GM12875 (cell line): ENCODE measurements around the gene MTFP1.
"Not testable (repeated sequence)": the region's sequence is repeated elsewhere in the genome, so short reads cannot be mapped to it uniquely, and the experiment has no call there.

Source experiments
- H3K4me3 ChIP-seq: one replicate; pipeline ENCODE4 v1.5.1; 2011; ENCODE audit warnings: low read depth, low read length, control low read depth
- TF ChIP-seq, protein P1 (sequence below): IDR thresholded peaks from 2 replicates; pipeline ENCODE4 v1.5.1; 2011; ENCODE audit warnings: low read depth, mild to moderate bottlenecking, control low read depth, inconsistent platforms, low read length, moderate library complexity, borderline replicate concordance; ENCODE audit not compliant: insufficient read depth

Gene MTFP1

DNA sequence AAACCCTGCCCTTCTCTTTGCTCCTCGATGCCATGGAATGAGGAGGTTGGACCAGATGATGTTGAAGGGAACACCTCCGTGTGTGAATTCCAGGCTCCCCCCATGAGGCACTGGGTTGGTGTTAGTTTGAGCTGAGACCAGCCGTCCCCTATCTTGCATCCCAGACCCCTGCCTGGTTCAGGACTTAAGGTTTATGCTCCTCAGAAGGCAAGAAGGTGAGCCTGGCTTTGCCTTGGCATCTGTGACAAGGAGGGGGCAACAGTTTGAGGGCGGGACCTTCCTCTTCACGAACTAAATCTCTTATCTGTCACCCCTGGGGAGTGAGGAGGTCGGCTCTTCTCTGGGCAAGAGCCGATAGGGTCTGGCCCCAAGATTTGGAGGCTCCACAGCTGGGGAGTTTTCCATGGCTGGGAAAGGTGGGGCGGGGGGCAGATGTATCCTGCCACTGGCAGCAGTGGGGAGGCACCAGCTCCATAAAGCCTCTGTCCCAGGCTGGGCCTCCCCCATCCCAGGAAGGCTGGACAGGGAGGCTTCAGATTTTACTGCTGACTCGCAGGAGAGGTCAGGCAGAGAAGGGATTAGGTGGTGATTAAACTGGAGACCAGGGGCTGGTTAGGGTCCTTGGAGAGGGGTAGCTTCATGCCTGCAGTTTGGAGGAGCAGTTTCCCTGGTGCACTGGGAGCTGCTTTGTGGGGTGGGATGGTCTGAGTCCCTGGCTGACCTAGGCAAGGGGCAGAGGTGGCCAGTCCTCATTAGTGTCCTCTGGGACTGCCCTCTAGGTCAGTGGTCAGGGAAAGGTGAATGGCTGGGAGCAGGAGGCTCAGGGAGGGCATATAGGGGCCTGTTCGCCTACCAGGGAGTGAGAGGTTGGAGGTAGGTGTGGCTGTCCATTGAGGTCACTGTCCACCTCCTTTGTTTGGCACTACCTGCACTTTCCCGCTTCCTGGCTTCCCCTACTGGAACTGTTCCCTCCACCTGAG is 27.6 kb upstream of the MTFP1 start:
- H3K4me3 ChIP-seq = no peak overlapping the region

DNA sequence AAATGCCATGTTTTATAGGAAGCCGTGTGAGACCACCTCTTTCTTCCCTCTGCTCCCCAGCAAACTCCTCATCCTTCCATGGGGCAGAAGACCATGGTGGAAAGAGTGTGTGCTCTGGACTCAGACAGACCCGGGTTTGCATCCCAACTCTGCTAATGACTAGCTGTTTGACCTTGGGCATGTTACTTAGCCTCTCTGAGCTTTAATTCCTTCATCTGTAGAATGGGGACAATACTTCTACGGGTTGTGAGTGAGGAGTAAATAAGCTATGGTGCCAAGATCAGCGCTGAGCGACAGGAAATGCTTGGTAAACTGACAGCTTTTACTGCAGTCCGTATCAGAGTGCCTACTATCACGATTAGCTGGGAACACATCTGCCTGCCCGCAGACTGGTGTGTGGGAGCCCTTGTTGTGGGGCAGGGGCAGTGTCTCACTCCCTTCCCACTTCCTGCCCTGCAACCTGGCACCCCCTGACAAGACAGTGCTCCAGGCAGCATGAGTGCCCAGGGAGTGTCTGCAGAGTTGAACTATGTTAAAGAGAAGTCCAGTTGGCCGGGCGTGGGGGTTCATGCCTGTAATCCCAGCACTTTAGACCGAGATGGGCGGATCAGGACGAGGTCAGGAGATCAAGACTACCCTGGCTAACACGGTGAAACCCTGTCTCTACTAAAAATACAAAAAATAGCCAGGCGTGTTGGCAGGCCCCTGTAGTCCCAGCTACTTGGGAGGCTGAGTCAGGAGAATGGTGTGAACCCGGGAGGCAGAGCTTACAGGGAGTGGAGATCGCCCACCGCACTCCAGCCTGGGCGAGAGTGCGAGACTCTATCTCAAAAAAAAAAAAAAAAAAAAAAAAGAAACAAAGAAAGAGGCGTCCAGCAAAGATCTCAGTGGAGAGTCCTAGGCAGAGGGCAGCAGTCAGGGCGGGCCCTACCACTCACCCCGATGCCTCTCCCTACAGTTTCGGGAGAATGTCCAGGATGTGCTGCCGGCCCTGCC is 26.6 kb upstream of the MTFP1 start:
- TF ChIP-seq, protein P1, sequence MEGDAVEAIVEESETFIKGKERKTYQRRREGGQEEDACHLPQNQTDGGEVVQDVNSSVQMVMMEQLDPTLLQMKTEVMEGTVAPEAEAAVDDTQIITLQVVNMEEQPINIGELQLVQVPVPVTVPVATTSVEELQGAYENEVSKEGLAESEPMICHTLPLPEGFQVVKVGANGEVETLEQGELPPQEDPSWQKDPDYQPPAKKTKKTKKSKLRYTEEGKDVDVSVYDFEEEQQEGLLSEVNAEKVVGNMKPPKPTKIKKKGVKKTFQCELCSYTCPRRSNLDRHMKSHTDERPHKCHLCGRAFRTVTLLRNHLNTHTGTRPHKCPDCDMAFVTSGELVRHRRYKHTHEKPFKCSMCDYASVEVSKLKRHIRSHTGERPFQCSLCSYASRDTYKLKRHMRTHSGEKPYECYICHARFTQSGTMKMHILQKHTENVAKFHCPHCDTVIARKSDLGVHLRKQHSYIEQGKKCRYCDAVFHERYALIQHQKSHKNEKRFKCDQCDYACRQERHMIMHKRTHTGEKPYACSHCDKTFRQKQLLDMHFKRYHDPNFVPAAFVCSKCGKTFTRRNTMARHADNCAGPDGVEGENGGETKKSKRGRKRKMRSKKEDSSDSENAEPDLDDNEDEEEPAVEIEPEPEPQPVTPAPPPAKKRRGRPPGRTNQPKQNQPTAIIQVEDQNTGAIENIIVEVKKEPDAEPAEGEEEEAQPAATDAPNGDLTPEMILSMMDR = no peak
- no peak overlapping the region for H3K4me3 ChIP-seq

More for the DNA sequence above, 27.6 kb upstream of the MTFP1 start:
- TF ChIP-seq, protein P1 = no peak

DNA sequence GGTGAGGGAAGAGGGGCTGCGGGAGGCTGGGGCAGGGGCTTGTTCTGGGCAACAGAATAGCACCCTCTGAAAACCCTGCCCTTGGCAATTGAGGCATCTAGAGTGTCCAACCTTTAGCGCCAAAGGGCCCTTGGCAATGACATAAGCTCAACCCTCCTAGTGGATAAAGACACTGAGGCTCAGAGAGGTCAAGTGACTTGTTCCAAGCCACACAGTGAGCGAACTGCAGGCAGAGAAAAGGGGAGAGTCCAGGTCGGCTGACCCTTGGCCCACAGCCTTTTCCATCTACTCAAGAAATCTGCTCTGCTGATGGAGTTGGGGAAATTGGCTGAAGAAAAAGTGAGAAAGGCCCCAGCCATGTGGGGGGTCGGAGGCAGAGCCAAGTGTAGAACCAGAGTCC is 25.9 kb upstream of the MTFP1 start:
- TF ChIP-seq, protein P1 = no peak
- no peak overlapping the region for H3K4me3 ChIP-seq

DNA sequence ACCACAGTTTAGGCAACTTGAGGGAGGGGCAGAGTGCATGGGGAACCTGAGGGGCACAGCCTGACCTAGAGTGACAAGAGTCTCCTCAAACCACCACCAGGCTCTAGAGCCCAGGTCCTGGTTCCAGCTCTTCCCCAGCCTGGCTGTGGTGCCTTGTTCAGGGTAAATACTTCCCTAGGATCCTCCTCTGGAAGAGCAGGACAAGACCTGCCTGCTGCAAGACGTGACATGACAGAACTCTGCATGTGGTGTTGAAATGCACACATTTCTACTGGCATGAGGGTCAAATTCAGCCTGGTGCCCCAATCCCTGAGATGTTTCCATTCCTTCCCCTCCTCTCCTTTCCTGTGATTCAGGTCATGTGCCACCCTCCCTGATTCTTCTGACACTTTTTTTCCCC is 25.4 kb upstream of the MTFP1 start:
- no peak overlapping the region for H3K4me3 ChIP-seq
- TF ChIP-seq, protein P1 = no peak

DNA sequence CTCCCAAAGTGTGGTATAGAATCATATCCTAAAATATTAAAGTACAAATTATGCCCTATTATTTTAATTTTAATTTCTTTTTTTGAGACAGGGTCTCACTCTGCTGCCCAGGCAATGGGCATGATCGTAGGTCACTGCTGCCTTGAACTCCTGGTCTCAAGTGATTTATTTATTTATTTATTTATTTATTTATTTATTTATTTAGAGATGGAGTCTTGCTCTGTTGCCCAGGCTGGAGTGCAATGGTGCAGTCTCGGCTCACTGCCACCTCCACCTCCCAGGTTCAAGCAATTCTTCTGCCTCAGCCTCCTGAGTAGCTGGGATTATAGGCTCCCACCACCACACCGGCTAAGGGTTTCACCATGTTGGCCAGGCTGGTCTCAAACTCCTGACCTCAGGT is 24.5 kb upstream of the MTFP1 start:
- H3K4me3 ChIP-seq = not testable (repeated sequence)

DNA sequence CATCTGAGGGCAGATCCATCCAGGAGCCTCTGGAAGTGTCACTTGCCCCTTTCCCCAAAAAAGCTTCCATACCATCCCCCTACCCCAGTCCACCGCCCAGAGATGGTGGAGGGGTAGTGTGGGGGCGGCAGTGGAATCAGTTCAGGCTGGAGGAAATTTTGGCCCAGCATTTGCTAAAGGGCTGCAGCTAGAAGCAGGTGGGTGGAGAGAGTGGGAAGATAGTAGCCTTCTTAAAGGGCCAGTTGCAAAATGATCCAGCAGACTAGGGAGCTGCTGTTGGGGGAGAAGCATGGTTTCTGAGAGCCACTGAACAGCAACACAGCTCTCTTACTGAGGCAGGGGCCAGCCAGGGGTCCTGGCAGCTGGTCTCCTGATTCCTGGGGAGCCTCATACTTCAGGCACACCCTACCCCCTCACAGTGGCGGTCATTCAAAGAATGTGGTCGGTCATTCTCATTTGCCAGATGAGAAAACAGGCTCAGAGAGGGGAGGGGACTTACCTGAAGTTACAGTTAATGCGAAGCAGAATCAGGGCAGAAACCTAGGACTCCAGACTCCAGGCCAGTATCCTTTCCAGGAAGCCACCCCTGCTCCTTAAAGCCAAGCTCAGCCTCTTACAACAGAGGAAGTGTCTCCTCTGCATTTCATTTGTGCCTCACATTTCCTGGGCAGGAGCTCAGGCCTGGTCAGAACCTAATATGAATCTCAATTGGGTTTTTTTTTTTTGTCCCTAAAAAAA is 23.4 kb upstream of the MTFP1 start:
- TF ChIP-seq, protein P1 = no peak

DNA sequence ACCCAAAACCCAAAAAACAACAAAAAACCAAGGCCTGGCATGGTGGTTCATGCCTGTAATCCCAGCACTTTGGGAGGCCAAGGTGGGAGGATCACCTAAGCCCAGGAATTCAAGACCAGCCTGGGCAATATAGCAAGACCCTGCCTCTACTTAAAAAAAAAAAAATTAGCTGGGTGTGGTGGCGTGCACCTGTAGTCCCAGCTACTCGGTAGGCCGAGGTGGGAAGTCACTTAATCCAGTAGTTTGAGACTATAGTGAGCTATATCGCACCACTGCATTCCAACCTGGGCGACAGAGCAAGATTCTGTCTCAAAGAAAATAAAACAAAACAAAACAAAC is 22.8 kb upstream of the MTFP1 start:
- H3K4me3 ChIP-seq = not testable (repeated sequence)

More for the DNA sequence above, 23.4 kb upstream of the MTFP1 start:
- no peak overlapping the region for H3K4me3 ChIP-seq
